ENCODE data around the gene CWC22.
"Not testable (repeated sequence)": the region's sequence is repeated elsewhere in the genome, so short reads cannot be mapped to it uniquely, and the experiment has no call there.

CWC22 gene

DNA sequence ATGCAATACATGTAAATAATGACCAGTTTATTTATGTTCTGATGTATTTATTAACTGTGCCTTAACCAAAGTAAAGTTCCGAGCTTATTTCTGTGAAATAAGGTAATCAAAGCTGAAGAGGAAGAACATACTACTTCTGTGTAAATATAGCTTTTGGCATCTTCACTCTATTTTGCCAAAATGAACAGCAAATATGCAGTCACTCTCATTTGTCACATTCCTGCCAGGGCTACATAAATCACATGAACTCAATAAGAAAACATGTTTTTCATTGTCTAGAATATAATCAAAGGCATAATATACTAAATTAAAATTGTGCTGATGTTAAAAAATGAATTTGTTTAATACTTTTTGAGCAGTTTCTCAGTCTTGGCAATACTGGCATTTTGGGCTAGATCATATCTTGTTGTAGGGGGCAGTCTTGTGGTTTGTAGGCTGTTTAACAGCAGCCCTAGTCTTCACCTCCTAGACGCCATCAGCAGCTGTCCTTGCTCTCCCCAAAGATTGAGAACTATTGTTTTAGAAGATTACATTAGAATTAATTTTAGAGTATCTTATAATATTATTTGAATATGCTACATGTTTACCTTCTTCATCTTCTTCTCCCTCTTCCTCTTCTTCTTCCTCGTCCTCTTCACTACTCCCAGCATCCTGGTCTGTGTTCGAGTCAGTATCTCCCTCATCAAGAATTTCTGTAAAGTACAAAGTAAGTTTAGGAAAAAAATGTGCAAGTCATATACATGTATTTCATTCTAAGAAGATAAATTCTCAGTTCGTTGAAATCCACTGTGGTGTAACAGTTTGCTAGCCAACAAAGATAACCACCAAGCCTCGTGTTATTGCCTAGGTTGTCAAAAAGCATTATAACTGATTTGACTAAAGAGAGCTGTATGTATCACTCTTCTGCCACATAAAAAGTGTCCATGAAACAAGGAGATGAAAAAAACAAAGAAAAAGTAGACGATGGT is 41.5 kb downstream of the CWC22 start:
- H3K4me3 ChIP-seq (ENCODE audit: low read depth, low read length), result no peak overlapping the region
- TF ChIP-seq, protein P1, sequence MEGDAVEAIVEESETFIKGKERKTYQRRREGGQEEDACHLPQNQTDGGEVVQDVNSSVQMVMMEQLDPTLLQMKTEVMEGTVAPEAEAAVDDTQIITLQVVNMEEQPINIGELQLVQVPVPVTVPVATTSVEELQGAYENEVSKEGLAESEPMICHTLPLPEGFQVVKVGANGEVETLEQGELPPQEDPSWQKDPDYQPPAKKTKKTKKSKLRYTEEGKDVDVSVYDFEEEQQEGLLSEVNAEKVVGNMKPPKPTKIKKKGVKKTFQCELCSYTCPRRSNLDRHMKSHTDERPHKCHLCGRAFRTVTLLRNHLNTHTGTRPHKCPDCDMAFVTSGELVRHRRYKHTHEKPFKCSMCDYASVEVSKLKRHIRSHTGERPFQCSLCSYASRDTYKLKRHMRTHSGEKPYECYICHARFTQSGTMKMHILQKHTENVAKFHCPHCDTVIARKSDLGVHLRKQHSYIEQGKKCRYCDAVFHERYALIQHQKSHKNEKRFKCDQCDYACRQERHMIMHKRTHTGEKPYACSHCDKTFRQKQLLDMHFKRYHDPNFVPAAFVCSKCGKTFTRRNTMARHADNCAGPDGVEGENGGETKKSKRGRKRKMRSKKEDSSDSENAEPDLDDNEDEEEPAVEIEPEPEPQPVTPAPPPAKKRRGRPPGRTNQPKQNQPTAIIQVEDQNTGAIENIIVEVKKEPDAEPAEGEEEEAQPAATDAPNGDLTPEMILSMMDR (IDR thresholded peaks at IDR 0.05; ENCODE audit: low read depth, low read length), result no peak

DNA sequence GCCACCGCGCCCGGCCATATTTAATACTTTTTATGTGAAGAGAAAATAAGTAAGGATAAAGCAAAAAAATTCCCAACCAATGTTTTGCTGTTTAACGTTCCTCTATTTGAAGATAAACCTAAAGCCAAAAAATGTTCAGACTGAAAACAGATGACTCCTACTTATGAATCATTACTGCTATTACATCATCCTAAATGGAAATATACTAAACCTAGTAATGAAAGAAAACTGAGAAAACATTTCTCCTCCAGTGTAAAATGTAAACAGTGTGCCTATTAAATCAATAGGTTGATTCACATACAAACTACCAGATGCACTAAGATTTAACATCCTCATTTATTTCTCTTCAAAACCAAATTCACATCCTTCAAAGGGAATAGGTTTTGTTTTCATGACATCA is 43.5 kb downstream of the CWC22 start:
- TF ChIP-seq, protein P1 (IDR thresholded peaks at IDR 0.05; ENCODE audit: low read depth, low read length), result no peak
- H3K4me3 ChIP-seq (ENCODE audit: low read depth, low read length), result no peak overlapping the region

DNA sequence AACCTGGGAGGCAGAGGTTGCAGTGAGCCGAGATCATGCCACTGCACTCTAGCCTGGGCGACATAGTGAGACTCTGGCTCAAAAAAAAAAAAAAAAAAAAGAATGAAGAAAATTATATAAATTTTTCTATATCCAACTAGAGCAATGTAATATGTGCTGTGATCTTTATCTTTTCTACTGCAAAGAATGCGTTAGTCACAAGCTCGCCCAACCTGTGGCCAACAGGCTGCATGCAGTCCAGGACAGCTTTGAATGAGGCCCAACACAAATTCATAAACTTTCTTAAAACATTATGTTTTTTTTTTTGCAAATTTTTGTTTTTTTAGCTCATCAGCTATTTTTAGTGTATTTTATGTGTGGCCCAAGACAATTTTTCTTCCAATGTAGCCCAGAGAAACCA is 48.8 kb downstream of the CWC22 start:
- H3K4me3 ChIP-seq (ENCODE audit: low read depth, low read length), result not testable (repeated sequence)

DNA sequence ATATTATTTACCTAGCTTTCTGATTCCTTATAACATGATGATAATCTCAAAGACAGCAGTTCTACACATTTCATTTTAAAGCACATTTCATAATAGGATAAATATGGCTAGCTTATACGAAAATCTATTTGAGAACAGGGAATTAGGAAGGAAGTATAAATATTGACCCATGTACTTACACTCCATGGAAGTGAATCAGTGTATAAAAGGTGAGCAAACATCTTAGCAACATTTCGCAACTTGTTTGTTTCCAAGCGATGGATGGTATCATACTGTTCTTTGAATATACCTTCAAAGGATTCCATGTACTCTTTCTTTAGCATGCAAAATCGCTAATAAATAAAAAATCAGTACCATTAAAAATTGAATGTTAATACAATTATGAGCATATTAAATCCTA is 53.1 kb downstream of the CWC22 start:
- no peak overlapping the region for H3K4me3 ChIP-seq (ENCODE audit: low read depth, low read length)
- TF ChIP-seq, protein P1 (IDR thresholded peaks at IDR 0.05; ENCODE audit: low read depth, low read length), result no peak

DNA sequence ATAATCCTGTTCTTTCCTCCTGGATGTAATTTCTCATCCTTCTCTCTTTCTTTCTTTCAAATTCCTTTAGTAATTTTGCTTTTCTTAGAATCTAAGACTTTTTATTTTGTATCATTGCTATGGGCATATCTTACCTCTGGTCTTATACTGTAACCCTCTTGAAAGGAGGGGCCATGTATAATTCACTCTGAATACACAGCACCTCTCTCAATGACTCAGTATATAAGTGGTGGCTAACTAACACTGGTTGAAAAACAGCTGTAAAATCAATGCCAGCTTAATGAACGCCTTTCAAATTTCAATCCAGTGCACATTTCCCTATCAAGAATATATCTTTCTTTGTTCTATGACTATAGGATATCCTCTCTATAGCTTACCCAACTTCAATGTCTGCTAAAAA is 53.7 kb downstream of the CWC22 start:
- TF ChIP-seq, protein P1 (IDR thresholded peaks at IDR 0.05; ENCODE audit: low read depth, low read length), result no peak
- H3K4me3 ChIP-seq (ENCODE audit: low read depth, low read length), result no peak overlapping the region

DNA sequence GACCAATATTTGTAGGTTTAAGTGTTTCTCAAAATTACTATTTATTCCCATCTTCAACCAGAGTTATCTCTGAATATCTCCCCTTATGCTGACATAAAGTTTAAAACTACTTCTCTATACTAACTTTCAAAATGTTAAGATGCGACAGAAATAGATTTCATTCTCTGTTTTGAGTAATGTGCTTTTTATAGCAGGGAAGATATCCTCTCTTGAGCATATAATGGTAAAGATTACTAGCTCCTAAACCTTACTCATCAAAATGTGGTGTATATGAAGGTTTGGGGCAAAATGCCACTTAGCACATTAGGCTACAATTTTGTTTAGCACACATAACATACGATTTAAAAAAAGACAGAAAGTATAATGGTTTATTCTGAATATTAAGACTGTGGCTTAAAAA is 54.4 kb downstream of the CWC22 start:
- TF ChIP-seq, protein P1 (IDR thresholded peaks at IDR 0.05; ENCODE audit: low read depth, low read length), result no peak
- H3K4me3 ChIP-seq (ENCODE audit: low read depth, low read length), result no peak overlapping the region

DNA sequence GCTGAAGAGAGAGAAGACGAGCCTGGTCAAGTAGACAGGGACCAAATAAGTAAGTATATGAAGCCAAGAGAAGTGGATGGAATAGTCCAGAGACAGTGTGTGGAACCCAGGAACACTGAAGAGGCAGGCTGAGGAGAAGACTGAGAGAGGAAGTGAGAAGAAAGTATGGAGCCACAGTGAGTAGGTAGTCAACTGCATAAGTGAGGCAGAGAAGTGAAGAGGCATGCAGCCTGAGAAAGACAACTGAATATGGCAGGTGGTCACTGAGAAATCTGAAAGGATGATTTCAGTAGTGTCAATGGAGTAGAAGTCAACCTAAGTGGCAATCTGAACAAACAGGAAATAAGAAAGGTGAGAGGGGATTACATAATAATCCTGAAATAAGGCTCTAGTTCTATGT is 55.4 kb downstream of the CWC22 start:
- TF ChIP-seq, protein P1 (IDR thresholded peaks at IDR 0.05; ENCODE audit: low read depth, low read length), result no peak
- no peak overlapping the region for H3K4me3 ChIP-seq (ENCODE audit: low read depth, low read length)
